ENCODE measurements around the gene C14orf132. TPM values are rescaled to one million over a fixed set of nuclear protein-coding genes. Genes with fewer than 3 reads are reported as not detected.

Gene C14orf132
- polyA plus RNA-seq, 3 donors = not detected

DNA sequence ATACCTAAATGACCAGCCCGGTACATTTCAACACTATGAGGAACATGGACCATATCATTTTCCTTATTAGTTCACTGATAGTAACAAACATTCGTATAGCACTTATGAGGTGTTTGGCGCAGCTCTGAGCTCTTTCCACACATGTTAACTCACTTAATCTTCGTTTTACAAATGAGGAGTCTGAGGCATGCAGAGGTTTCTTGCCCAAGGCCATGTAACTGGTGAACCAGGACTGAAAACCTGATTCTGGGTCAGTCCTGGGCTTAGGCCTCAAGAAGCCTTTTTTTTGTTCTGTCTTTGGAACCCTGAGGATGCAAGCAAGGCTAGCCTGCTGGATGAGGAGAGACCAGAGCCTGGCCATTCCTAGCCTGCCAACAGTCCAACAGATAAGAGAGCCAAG lies 55.0 kb downstream of the C14orf132 start:
- Mint-ChIP-seq H3K27me3 (ENCODE audit: low read depth in 3 of 3) (peaks cover 3 to 8% (median 4%) of the 10 kb centered on the region in 3 donors), H3K27ac (no peak overlapping the region), H3K4me1 (no peaks in the 10 kb centered on the region), H3K4me3 (no peak overlapping the region), H3K36me3 (no peaks in the 10 kb centered on the region), H3K9me3 (no peaks in the 10 kb centered on the region)
- intact Hi-C loops (cut with micrococcal nuclease) = no loop called here
- TF ChIP-seq CTCF (IDR thresholded peaks at IDR 0.05) = no peak
- Histone ChIP-seq H3K9ac (ENCODE audit: insufficient read depth, low read length, poor library complexity, severe bottlenecking) (no peak overlapping the region), H2AFZ (ENCODE audit: insufficient read depth, low read depth, low read length, poor library complexity, severe bottlenecking) (no peak overlapping the region), H3K36me3 (replicated peaks in 1 of 2; ENCODE audit: control insufficient read depth in 1 of 2, insufficient read depth in 2 of 2, low read length in 2 of 2) (no peaks in the 10 kb centered on the region), H3K79me2 (ENCODE audit: insufficient read depth, low read length) (no peaks in the 10 kb centered on the region), H4K20me1 (ENCODE audit: insufficient read depth, low read length) (no peaks in the 10 kb centered on the region), H3K9me3 (replicated peaks in 1 of 2; ENCODE audit: control insufficient read depth in 1 of 2, insufficient read depth in 1 of 2, low read length in 2 of 2) (no peaks in the 10 kb centered on the region), H3K4me2 (replicated peaks; ENCODE audit: extremely low read depth, low read length, poor library complexity, severe bottlenecking) (no peak overlapping the region), H3K27me3 (ENCODE audit: control insufficient read depth in 2 of 2, insufficient read depth in 2 of 2, low read length in 2 of 2) (no peaks in the 10 kb centered on the region), H3K27ac (ENCODE audit: low read depth in 1 of 2, low read length in 2 of 2) (no peak overlapping the region), H3K4me3 (replicated peaks in 1 of 3; ENCODE audit: low read depth in 2 of 3, low read length in 3 of 3) (no peak overlapping the region), H3K4me1 (ENCODE audit: control insufficient read depth in 1 of 2, insufficient read depth in 2 of 2, low read length in 2 of 2) (no peaks in the 10 kb centered on the region)
- no peak for DNase-seq
- 79% methylated on average over 2 of the region's 4 CpGs for WGBS (ENCODE audit: insufficient coverage)

GRCh38 chr14:96094656-96095055 lies 55.5 kb downstream of the C14orf132 start:
- H3K4me1 ChIP-seq (ENCODE audit: control insufficient read depth in 1 of 2, insufficient read depth in 2 of 2, low read length in 2 of 2) = no peaks in the 10 kb centered on the region
- no peak overlapping the region for H3K4me3 Mint-ChIP-seq
- H3K27ac Mint-ChIP-seq = no peak overlapping the region
- no peak overlapping the region for H3K4me2 ChIP-seq (replicated peaks; ENCODE audit: extremely low read depth, low read length, poor library complexity, severe bottlenecking)
- H3K4me1 Mint-ChIP-seq = no peaks in the 10 kb centered on the region
- no peak for DNase-seq
- no peak overlapping the region for H3K27ac ChIP-seq (ENCODE audit: low read depth in 1 of 2, low read length in 2 of 2)
- H3K9me3 ChIP-seq (replicated peaks in 1 of 2; ENCODE audit: control insufficient read depth in 1 of 2, insufficient read depth in 1 of 2, low read length in 2 of 2) = no peaks in the 10 kb centered on the region
- intact Hi-C loops (cut with micrococcal nuclease) = no loop called here
- H3K4me3 ChIP-seq (replicated peaks in 1 of 3; ENCODE audit: low read depth in 2 of 3, low read length in 3 of 3) = no peak overlapping the region
- no peak for TF ChIP-seq CTCF (IDR thresholded peaks at IDR 0.05)
- peaks cover 3 to 8% (median 4%) of the 10 kb centered on the region in 3 donors for H3K27me3 Mint-ChIP-seq (ENCODE audit: low read depth in 3 of 3)
- H3K36me3 Mint-ChIP-seq = no peaks in the 10 kb centered on the region
- H2AFZ ChIP-seq (ENCODE audit: insufficient read depth, low read depth, low read length, poor library complexity, severe bottlenecking) = no peak overlapping the region
- no peaks in the 10 kb centered on the region for H3K27me3 ChIP-seq (ENCODE audit: control insufficient read depth in 2 of 2, insufficient read depth in 2 of 2, low read length in 2 of 2)
- no peaks in the 10 kb centered on the region for H3K79me2 ChIP-seq (ENCODE audit: insufficient read depth, low read length)
- no peaks in the 10 kb centered on the region for H4K20me1 ChIP-seq (ENCODE audit: insufficient read depth, low read length)
- H3K9me3 Mint-ChIP-seq = no peaks in the 10 kb centered on the region
- H3K36me3 ChIP-seq (replicated peaks in 1 of 2; ENCODE audit: control insufficient read depth in 1 of 2, insufficient read depth in 2 of 2, low read length in 2 of 2) = no peaks in the 10 kb centered on the region
- no peak overlapping the region for H3K9ac ChIP-seq (ENCODE audit: insufficient read depth, low read length, poor library complexity, severe bottlenecking)
- 96% methylated on average over 5 of the region's 5 CpGs for WGBS (ENCODE audit: insufficient coverage)
